Lower leg skin (tissue), 4 donors: ENCODE measurements around the gene DNAAF8. TPM values are rescaled to one million over a fixed set of nuclear protein-coding genes. Genes with fewer than 3 reads are reported as not detected.

Experiments
- DNase-seq, 2 donors: peaks; one replicate each; pipeline ENCODE4 v3.0.0-alpha.2; 2019; ENCODE audit warnings: low spot score in 2 of 2
- H3K4me3 ChIP-seq: fragments of 200-600 bp; sonication (generic); 2 replicates; pipeline ENCODE4 v1.5.1; 2017; ENCODE audit warnings: mild to moderate bottlenecking, low read depth; ENCODE audit not compliant: poor library complexity, severe bottlenecking
- POLR2A ChIP-seq, 2 donors: fragments of 450-650 bp; IDR thresholded peaks; one replicate each; pipeline ENCODE4 v1.6.1; 2016 to 2017; ENCODE audit warnings: antibody characterized with exemption in 2 of 2, mild to moderate bottlenecking in 1 of 2, moderate library complexity in 1 of 2
- WGBS, 2 donors: methylation state at CpG; one replicate each; pipeline ENCODE4 v1.1.5; 2018; 5-methylcytosine and 5-hydroxymethylcytosine counted together
- intact Hi-C: fragments of 100-400 bp; cut with DNase I; formaldehyde crosslinking; loops from one replicate; pipeline ENCODE4 v1.15.0; 2023; ENCODE audit warnings: low total_unique reads
- total RNA-seq, 4 donors: library from RNA; depleted of rRNA; stranded (reverse); fragments of >200 nt; gene quantifications; one replicate each; pipeline ENCODE4 v1.1.0, GENCODE V29; 2016
- TF ChIP-seq, protein P1 (sequence below), 3 donors: fragments of 450-650 bp; IDR thresholded peaks; one replicate each; pipeline ENCODE4 v1.5.1; 2016; ENCODE audit warnings: antibody characterized with exemption in 3 of 3, mild to moderate bottlenecking in 3 of 3, moderate library complexity in 2 of 3

DNAAF8 gene
- total RNA-seq, 4 donors from 2014 or later: 0.16 to 1.4 TPM; not detected in 2

DNA sequence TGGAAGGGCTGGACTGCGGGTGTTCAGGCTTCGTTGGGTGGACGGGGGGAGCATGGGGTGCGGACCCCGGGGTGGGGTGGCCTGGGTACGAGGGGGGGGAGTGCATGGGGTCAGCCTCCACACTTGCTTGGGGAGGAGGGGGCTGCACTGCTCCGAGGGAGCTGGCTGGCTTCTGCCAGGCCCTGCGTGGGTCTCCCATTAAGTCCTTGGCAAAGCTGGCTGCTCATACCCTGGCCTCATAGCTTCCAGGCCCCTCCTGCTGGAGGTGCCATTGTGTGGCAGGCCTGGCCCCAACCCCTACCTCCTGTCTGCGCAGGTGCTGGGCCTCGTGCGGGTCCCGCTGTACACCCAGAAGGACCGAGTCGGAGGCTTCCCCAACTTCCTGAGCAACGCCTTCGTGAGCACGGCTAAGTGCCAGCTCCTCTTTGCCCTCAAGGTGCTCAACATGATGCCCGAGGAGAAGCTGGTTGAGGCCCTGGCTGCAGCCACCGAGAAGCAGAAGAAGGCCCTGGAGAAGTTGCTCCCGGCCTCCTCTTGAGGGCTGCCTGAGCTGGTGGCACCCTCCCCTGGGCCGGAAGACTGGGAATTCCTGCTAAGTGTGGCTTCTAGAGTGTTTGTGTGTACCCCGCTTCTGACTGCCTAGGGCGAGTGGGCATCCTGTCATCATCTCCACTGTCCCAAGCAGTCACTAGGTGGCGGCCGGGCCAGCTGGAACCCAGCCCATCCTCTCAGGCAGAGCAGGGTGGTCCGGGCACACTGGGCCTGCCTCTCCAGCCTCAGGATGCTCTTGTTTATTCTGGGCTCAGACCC is 39.5 kb upstream of the DNAAF8 start:
- no peak overlapping the region for H3K4me3 ChIP-seq
- intact Hi-C loops: no loop called here
- TF ChIP-seq, protein P1, sequence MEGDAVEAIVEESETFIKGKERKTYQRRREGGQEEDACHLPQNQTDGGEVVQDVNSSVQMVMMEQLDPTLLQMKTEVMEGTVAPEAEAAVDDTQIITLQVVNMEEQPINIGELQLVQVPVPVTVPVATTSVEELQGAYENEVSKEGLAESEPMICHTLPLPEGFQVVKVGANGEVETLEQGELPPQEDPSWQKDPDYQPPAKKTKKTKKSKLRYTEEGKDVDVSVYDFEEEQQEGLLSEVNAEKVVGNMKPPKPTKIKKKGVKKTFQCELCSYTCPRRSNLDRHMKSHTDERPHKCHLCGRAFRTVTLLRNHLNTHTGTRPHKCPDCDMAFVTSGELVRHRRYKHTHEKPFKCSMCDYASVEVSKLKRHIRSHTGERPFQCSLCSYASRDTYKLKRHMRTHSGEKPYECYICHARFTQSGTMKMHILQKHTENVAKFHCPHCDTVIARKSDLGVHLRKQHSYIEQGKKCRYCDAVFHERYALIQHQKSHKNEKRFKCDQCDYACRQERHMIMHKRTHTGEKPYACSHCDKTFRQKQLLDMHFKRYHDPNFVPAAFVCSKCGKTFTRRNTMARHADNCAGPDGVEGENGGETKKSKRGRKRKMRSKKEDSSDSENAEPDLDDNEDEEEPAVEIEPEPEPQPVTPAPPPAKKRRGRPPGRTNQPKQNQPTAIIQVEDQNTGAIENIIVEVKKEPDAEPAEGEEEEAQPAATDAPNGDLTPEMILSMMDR (IDR thresholded peaks at IDR 0.05): no peak
- TF ChIP-seq POLR2A (IDR thresholded peaks at IDR 0.05): no peak
- peak in 1 of 2 donors; percentile 83 for DNase-seq
- WGBS, 2 donors: 36 to 55% methylated on average over 11 to 21 of the region's 26 CpGs

DNA sequence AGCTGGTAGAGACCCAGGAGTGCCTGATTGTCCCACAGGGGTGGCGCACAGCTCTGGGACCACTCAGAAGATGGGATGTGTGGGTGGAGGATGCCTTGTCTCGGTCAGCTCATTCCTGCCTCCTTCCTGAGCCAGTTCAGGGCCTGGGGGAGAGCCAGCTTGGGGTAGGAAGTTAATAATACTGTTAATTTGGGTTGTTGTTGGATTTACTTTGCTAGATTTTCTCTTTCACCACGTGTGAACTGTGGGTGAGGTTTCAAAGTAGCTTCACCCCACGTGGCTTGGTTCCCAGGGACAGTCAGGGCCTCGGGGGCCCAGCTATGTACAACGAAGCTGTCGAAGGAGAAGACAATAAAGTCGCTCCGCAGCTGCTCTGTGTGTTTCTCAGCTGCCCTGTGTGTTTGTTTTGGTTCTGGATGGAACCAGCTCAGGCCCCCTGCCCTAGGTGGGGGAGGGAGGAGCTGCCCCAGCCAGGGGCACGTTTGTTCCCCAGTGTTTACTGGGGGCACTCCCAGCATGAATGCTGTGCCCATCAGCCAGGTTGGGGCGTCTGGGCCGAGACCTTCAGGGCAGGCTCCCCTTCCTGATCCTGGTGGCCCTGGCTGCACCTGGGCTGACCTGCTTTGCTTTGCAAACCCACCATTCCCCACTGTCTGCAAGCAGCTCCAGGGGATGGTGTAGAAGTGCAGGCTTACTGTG is 38.7 kb upstream of the DNAAF8 start:
- 56 to 63% methylated on average over 12 of the region's 12 CpGs for WGBS, 2 donors
- H3K4me3 ChIP-seq: no peak overlapping the region
- intact Hi-C loops: no loop called here
- peak in 1 of 2 donors; percentile 85 for DNase-seq
- TF ChIP-seq, protein P1 (IDR thresholded peaks at IDR 0.05): no peak
- TF ChIP-seq POLR2A (IDR thresholded peaks at IDR 0.05): no peak

DNA sequence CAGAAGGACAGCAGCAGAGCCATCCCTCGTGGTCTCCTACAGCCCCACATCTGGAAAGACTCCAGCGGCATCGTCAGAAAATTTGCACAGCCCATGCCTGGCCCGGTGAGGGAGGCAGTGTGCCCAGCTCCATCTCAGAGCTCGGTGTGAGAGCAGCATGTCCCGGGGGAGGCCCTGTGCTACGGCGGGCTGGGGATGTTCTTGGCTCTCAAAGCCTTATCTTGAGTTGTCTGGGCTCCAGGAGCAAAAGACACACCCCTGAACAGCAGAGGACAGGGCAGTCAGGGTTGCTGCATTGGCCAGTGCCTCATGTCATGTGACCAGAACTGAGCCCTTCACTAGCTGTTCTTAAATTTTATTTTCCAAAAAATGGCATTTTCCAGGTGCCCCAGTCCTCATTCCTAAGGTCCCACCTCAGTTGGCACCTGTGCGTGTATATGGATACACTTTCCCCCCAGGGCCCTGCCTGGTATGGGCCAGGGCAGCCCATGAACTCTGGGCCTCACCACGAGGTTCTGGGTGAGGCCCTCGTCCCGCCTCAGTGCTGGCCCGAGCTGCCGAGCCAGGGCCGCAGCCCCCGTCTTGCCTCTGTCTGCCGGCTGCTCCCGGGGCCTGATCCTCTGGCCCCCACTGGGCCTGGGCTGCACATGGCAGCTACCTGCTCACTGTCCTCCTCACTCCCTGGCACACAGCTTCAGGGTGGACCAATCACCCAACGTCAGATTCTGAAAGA is 38.0 kb upstream of the DNAAF8 start:
- H3K4me3 ChIP-seq: no peak overlapping the region
- DNase-seq: peak in 1 of 2 donors; percentile 88
- TF ChIP-seq, protein P1 (IDR thresholded peaks at IDR 0.05): no peak
- intact Hi-C loops: no loop called here
- WGBS, 2 donors: 53 to 54% methylated on average over 13 to 19 of the region's 19 CpGs

DNA sequence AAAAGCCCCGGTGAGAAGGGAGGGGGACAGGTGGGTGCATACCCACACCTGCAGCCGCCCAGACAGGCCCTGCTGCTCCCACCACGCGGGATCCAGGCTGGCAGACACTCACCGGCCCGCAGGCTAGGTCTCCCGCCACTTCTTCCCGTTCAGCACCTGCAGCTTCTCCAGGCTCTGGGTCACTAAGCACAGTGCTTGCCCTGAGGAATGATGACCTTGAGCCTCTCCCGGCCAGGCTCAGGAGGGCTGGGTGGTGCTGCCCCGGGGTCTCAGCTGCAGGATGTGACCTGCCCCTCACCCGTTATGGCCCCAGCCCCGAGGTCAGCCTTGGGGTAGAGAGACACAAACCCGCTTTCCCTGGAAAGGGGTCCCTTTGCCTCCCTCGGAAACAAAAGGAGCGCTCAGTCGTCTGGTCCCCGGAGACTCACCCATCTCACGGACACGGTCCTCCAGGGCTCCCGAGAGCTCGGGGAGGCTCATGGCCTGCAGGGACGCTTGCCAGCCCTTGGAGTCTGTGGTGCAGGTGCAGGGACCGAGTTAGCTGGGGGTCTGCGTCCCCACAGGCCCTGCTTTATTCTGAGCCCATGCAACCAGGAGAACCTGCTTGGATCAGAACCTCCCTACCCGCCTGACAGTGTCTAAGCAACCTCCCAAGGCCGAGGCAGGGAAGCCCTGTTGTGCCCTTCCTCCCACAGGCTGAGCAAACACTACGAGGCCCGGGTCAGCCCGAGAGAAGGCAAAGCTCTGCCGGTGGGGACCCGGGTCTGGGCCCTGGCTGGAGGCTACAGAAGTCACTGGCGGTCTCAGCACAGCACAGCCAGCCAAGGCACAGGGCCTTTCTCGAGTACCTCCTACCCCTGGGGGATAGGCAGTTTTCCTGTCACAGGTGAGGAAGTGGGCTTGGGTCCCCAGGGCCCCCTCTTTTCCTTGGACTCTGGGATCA is 37.2 kb upstream of the DNAAF8 start:
- H3K4me3 ChIP-seq: no peak overlapping the region
- peak in 1 of 2 donors; percentile 84 for DNase-seq
- TF ChIP-seq, protein P1 (IDR thresholded peaks at IDR 0.05): no peak
- no peak for TF ChIP-seq POLR2A (IDR thresholded peaks at IDR 0.05)
- intact Hi-C loops: no loop called here
- 82 to 84% methylated on average over 27 to 31 of the region's 33 CpGs for WGBS, 2 donors

DNA sequence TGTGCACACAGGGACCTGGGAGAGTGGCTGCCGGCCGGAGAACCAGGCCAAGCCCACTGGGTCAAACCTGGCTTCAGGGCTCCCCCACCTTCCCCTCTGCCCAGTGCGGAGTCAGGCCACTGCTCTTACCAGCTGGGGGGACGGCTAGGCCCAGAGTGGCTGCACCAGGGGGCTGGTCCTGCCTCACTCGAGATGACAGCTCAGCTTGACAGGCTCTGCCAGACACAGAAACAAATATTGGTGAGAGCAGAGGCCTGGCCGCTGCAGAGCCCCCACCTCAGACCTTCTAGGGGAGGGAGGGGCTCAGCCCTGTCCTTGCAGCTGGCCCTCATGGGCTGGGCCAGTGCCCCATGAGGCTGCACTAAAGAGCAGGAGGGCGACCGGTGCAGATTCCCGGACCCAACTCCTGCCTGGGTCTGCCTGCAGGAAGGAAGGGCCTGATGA is 36.5 kb upstream of the DNAAF8 start:
- H3K4me3 ChIP-seq: no peak overlapping the region
- intact Hi-C loops: no loop called here
- TF ChIP-seq, protein P1 (IDR thresholded peaks at IDR 0.05): no peak
- TF ChIP-seq POLR2A (IDR thresholded peaks at IDR 0.05): no peak
- DNase-seq: no peak
- 90 to 93% methylated on average over 8 to 9 of the region's 9 CpGs for WGBS, 2 donors
